Choroid plexus epithelial cell (primary cell): Measurements from ENCODE around the gene PVALEF.

Experiments used
- DNase-seq: peaks from one replicate; pipeline ENCODE4 v3.0.0-alpha.2; 2010; ENCODE audit warnings: low read depth
- H3K4me3 ChIP-seq: 2 replicates; pipeline ENCODE4 v1.5.1; 2011; ENCODE audit warnings: low read depth, mild to moderate bottlenecking, control low read depth, low read length, moderate library complexity
- CTCF ChIP-seq: conservative IDR thresholded peaks from 2 replicates; pipeline ENCODE4 v1.5.1; 2011; ENCODE audit warnings: low read depth, mild to moderate bottlenecking, control low read depth, inconsistent platforms, low read length, moderate library complexity

PVALEF gene

GRCh38 chr17:81217491-81217890, 52.2 kb downstream of the PVALEF start:
- H3K4me3 ChIP-seq: no peak overlapping the region
- DNase-seq: no peak
- no peak for TF ChIP-seq CTCF

DNA sequence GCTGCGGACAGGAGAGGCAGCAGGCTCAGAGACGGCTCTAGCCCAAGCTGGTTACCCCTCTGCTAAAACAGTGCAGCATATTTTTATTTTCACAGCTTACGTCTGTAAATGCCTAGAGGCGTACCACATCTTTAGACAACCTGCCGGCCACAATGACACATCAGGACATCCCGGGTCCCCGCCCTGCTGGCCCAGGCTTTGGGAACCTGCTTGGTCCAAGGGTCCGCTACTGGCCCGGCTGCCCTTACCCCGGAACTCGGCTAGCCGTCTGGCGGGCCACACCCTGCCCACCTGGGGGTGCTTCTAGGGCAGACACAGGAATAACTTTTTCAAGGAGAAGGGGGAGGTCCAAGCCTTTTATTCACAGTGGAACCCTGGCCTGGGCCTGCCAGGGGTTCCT, 53.2 kb downstream of the PVALEF start:
- DNase-seq: no peak
- no peak for TF ChIP-seq CTCF
- no peak overlapping the region for H3K4me3 ChIP-seq

- no peak for TF ChIP-seq CTCF
- no peak for DNase-seq
- no peak overlapping the region for H3K4me3 ChIP-seq
These were observed 53.7 kb downstream of the PVALEF start for GRCh38 chr17:81218991-81219390.

- H3K4me3 ChIP-seq: no peak overlapping the region
- TF ChIP-seq CTCF: no peak
- DNase-seq: no peak
These were observed 54.3 kb downstream of the PVALEF start for GRCh38 chr17:81219476-81220180.

DNA sequence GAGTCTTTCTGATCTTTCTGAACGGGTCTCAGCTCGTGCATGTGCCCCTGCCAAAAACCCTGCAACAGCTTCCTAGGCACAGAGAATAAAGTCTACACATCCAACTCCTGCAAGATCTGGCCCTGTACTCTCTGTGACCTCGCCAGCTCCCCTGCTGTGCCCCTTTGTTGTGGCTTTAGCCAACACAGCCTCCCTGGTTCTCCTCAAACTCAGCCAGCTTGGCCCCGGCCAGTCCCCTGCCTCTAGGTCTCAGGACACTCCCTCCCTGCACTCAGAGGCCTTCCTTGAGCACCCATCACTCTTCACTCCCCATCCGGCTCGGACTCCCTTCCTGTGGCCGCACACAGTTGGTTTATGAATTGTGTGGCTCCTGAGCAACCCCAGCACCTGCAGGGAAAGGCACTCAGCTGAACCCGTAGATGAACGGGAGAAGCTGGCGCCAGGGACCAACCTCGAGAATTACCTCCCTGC, 56.1 kb downstream of the PVALEF start:
- TF ChIP-seq CTCF: no peak
- DNase-seq: no peak
- H3K4me3 ChIP-seq: no peak overlapping the region

- TF ChIP-seq CTCF: no peak
- no peak for DNase-seq
- peak overlapping the region; percentile 71 for H3K4me3 ChIP-seq
These were observed 56.7 kb downstream of the PVALEF start for GRCh38 chr17:81221842-81222619.

GRCh38 chr17:81222620-81222905, 57.3 kb downstream of the PVALEF start:
- no peak for TF ChIP-seq CTCF
- peak overlapping the region; percentile 71 for H3K4me3 ChIP-seq
- no peak for DNase-seq
